Nucleus accumbens (tissue), 56 donors: Measurements from ENCODE around the gene PRKAR1B.

Experiments used
- DNase-seq, 56 donors: peaks; one replicate each; lab custom pipeline; 2025; lab: John Stamatoyannopoulos, UW

The PRKAR1B gene

DNA sequence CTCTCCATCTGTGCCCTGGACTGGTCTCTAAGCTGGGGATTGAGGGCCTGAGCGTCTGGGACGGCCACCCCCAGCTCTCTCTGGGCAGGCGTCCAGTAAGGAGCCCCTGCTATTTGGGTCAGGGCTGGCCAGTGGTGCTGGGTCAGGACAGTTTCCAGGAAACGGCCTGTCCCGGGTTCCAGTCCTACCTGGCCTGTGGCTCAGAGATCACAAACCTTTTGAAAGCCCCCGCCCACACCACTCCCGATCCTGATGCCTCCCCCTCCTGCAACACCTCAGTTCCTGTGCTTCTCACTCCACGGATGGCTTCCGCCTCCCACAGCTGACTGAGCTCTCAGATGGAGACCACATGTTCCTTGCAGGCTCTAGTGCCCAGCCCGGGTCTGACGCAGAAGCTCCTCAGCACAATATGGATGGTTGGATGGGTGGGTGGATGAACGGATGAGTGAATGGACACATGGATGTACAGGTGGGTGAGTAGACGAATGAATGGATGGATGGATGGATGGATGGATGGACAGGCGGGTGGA lies 115.7 kb downstream of the PRKAR1B start:
- no peak for DNase-seq

DNA sequence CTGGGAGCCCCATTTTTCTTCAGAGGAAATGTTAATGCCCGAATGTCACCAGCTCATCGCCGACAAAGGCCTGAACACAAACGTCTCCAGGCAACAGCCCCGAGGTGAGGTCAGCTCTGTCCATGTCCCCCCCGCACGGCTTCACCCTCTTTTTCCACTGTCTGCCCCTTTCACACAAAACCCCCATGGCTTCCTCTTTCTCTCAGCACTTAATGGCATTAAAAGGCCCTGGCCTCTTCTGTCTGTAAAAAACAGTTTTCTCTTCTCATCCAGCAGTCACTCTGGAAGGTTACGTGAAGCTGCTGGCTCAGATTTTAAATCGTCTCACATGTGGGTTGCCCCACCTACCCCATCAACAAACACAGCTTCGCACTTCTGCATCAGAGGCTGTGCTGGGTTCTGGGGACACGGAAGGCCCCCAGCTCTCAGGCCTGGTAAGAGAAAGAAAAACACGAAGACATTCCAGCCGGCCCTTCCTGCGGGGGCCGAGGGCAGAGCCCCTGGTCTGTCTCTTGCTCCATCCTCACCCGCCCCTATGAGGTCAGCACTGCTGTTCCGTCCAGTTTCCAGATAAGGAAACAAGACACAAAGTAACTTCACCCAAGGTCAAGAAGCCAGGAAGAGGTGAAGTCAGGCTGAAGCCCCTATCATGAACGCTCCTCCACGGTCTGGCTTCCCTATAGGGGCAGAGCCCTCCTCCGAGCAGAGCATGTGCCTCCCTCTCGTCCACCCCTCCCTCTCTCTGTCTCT lies 116.4 kb downstream of the PRKAR1B start:
- no peak for DNase-seq

DNA sequence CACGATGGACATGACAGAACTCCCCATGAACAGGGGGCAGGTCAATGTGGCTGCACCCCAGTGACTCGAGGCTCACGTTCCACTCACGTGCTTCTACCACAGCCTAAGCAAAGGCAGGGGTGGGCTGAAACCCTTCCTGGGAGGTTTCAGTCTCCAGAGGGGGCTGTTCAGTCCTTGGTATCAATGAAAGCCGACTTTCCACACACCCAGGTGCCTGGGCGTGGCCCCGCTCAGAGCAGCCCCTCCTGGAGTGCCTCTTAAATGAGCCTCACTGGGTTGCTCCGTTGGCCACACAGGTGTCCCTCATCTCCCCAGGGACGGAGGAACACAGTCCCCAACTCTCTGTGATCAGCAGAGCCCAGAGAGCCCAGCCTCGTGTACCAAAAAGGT lies 116.9 kb downstream of the PRKAR1B start:
- DNase-seq = no peak

DNA sequence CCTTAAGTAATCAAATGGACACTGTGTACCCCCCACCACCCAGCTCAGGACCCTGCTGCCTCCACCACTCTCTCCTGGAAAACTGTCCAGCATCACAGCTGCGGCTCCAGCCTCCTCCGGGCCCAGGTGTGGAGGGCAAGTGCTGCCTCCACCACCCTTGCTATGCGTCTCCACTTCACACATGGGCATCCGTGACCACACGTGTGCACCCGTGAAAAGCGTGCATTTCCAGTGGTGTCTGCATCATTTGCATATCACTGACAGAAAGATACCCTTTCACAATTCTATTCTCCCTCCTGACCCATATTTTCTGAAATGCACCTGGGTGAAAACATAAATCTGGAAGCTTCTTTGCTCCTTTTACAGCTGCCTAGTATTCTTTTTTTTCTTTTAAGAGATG lies 117.7 kb downstream of the PRKAR1B start:
- DNase-seq = no peak

DNA sequence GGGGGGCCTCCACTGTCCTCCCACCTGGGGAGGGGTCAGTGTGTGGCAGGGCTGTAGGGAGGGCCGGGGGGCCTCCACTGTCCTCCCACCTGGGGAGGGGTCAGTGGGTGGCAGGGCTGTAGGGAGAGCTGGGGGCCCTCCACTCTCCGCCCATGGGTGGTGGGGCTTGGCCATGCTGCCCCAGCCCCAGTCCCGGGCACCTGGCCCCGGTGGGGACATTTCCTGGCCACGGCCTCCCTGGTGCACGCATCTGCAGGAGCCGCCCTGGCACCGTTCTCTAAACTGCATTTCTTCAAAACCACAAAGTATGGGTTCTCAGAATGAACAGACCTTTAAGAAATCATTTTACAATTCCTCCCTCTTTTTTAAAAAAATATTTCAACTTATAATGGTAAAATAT lies 118.1 kb downstream of the PRKAR1B start:
- no peak for DNase-seq

DNA sequence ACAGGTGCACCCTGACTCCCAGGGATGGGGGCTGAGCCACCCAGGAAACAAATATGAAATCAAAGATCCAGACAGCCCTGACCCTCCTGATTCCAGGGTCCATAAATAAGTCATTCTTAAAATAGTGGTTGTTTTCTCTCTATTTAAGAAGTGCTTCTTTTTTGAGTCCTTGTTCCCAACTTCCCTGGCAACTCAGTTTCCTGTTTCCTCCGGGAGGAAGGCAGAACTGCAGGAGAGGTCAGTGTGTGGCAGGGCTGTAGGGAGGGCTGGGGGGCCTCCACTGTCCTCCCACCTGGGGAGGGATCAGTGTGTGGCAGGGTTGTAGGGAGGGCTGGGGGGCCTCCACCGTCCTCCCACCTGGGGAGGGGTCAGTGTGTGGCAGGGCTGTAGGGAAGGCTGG lies 118.7 kb downstream of the PRKAR1B start:
- DNase-seq = no peak

DNA sequence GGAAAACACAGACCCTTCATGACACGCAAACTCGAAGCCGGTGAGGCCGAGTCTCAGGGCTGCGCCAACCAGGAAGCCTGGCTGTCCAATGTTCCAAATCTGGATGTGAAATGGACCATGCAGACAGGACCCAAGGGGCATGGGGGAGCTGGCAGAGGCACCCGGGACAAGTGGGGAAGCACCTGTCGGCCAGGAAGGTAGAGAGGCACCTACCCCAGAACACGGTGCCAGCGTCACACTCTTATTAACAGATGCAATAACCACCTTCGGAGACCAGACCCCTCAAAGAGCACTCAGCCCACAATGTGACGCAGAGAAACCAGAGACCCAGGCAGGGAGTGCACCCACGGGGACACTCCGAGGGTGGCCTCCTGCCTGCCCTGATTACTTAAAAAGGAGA lies 119.1 kb downstream of the PRKAR1B start:
- no peak for DNase-seq

DNA sequence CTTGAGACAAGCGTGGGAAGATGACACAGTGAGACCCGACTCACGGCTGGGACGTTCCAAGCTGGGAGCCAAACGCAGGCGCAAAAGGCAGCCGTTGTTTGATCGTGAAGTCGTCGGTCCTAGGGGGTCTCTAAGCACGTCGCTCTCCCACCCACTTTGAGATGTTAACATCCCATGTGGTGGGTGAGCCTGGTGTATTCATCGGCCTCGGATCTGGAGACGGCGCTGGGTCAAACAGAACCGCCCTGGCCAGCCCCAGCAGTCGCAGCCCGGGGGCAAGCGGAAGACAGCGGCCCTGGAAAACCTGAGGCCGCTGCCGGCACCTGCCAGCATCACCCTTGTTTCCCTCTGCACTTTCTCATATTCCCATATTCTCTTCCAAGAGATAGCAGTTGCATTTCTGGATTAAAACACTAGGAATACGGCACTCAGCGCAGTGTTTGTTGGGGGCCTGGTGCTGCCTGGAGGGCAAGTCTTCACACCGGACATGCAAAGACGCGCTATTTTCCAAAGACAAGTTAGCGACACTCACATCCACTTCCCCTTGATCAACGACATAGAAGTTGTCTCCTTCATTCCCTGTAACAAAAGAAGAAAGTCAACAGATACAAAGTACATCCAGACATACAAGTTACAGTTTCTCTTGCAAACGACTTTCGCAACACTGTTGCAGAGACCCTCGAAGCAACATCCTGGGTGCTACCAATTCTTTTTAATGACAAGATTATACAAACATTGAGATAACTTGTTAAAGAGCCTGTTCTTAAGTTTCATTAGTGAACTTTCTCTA lies 121.2 kb downstream of the PRKAR1B start:
- no peak for DNase-seq

DNA sequence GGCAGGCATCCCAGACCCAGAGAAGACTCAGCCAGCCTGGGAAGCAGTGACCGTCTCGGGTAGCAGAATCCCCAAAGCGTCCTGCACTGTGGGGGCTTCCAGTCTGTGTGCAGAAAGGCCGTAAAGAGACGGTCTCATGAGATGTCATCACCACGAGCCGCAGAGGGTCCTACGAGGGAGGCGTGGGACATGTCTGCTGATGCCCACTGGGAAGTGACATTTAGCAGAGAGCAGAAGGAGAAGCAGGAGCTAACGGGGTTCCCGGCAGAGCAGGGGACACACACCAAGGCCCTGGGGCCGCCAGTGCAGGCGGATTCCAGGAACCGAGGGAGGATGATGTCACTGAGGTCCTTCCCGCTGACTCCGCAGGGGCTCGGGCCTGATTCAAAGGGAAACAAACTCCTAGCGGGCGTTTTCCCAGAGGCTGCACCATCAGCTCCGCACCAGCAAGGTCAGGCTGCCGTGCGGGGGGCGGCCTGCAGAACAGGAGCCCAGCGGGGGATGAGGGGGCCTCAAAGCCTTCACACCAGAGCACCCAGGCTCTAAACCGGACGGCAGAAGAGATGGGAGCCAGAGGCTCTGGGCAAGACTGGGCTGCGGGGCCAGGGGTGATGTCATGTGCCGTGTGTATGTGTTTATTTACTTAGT lies 122.1 kb downstream of the PRKAR1B start:
- DNase-seq = no peak

DNA sequence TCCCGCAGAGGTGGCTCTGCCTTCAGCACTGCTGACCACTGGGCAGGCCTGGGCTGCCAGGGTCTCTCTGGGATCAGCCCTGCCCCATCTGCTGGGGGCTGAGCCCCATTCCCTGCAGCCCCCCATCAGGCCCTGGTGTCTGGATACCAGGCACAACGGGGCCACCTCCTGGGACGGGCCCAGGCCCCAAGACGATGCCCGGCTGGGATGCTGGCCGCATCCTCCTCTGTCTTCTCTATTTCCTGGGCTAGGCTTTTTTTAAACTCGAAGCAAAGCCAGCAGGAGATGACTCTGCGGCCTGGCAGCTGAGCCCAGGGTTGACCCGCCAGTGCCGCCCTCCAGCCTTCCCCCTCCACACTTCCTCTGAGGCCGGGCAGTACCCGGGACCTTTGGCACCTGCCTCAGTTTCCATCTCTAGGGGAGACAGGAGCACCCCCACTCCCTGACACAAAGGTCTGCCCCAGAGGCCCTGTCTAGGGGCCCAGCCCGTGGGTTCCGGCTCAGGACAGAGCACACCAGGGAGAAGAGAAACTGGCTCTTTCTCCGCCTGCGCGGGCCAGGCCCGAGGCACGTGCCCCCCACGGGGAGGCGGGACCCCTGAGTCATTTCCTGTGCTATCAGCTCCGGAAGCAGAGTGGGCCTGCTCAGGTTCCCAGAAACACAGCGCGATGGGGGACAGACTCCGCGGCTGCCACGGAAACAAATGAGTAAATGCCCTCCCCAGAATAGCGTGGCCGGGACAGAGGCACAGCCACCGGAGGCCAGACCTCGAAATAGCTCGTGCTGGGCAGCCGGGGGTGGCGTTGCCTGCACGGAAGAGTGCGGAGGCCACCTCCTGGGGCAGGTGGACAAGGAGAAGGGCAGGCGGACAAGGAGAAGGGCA lies 122.8 kb downstream of the PRKAR1B start:
- DNase-seq = peak in 17 of 56 donors; percentile 18 to 58 (median 36)

DNA sequence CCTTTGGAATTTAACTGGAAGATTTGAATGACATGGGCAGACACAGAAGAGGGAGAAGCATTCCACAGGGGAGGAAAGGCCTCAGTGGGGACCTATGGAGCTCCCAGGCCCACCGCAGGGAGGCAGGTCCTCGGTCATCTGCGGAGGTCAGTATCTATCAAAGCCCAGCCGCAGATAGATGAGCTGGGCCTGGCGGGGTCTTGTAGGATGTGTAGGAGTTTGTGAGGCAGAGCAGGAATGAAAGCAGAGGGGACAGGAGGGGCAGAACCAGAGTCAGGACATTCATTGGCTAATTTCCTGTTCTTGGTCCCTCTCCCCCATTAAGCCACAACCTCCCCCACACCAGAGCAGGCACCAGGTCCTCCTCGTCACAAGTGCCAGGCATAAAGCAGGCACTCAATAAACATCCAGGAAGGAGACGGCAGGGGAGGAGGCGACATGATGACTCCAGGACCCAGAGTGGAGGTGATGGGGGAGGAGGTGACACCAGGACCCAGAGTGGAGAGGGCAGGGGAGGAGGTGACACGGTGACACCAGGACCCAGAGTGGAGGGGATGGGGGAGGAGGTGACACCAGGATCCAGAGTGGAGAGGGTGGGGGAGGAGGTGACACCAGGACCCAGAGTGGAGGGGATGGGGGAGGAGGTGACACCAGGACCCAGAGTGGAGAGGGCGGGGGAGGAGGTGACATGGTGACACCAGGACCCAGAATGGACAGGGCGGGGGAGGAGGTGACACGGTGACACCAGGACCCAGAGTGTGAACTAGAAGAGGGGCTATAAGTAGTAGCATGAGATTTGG lies 123.7 kb downstream of the PRKAR1B start:
- DNase-seq = no peak

DNA sequence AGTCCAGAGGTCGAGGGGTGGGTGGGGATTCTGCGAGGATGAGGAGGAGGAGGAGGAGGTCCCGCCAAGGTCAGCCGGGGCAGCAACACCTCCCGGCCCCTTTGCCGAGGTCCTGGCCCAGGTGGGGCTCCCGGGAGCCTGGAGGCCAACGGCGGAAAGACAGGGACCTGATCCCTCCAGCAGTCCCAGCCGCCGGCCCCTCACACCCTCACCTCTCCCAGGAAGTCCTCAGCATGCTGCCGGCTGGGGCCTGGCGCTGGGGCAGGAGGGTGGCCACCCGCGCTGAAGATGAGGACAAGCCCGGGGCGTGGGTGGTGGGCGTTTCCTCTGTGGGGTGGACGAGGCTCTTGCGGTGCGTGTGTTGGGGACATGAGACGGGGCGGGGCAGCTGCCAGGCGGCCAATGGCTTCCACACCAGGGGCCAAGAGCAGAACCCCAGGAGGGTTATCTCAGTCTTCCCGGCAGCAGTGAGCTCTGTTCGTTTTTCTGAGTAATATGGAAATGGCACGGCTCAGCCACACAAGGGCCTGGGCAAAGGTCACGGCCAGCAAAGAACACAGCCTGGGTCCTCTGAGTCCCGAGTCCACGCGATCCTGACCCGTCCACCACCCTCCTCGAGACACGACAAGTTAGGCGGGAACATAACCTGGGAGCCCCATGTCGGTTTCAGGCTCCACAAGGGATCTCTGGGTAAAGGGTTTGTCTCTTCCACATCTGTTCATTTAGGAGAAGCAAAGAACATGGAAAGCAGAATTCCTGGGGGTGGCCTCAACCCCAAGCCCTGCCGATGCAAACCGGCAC lies 124.5 kb downstream of the PRKAR1B start:
- DNase-seq = no peak

DNA sequence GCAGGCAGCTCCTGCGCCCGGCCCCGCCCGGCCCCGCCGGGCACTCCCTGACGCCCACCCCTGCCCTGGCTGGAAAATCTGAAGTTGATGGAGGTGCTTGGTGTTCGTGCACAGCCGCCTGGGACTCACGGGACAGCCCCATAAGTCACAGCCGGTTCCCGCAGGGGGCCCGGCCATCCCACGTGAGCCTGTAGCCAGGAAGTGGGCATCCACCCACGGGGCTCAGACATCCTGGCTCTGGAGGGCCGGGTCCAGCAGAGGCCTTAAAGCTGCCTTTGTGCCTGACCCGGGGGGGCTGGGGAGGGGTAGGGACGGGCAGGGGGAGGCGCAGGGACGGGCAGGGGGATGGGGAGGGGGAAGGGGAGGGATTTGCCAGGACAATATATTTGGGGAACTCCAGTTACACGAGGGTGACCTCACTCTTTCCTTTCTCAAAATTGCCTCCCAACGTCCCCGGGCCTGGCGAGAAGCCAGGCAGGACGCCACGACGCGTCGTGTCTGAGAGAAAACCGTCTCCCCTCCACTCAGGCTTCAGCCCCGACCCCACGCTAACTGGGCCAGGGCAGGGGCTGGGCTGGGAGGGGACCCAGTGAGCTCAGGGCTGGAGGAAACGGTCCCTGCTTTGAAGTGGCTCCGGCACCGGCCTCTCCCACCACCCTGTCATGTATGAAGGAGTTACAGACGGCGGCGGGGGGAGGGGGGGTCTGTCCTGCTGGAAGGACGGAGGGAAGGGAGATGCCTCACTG lies 125.3 kb downstream of the PRKAR1B start:
- peak in 7 of 56 donors; percentile 17 to 45 (median 27) for DNase-seq

DNA sequence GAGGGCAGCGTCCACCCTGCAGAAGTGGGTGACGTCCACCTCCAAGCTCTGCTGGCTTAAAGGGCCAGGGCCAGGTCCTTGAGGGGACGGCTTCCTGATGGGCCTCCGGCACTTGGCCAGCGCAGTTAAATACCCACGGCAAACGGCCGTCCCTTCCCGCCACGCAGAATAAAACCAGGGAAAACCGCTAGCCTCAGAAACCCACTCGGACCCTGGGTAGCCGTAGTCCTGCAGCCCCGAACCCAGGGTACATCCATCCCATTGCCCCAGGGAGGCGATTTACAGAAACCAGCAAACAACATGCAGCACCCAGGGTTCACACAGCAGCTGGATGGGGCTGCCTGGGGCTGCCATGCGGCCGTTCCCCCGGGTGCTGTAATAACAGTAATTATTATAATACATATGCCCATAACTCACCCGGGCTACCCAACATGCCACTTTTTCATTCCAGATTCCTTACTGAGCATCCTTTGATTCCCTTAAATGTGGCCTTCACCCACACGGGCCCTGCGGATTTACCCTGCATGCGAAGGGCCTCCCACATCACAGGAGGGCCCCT lies 126.0 kb downstream of the PRKAR1B start:
- DNase-seq = no peak

DNA sequence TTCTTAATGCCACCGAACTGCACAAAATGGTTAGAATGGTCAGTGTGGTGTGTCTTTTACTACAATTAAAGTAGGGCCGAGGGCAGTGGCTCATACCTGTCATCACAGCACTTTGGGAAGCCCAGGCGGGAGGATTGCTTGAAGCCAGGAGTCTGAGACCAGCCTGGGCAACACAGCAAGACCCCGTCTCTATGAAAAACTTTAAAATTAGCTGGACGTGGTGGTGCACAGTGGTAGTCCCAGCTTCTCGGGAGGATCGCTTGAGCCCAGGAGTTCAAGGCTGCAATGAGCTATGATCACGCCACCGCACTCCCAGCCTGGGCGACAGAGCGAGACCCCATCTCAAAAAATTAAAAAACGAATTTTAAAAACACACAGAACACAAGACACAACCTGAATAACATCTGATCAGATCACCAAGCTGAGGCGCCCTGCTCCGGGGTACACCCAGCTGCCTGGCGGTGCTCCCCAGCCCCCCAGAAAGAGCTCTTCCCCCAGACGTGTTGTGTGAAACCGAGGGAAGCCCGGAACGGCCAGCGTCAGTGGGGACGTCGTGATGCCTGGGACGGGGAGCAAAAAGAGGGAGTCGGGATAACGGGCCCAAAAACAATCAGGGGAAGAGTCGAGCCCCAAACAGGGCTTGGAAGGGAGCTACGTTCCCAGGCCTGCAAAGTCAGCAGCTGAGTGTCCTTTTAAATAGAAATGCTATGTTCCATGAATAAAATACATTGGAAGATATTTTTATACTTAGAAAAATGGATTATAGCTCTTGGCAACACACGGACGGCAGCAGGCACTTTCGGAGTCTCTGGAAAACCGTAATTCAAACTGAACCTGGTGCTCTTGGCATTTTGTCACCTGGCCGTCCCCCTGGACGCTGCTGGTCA lies 126.7 kb downstream of the PRKAR1B start:
- no peak for DNase-seq

DNA sequence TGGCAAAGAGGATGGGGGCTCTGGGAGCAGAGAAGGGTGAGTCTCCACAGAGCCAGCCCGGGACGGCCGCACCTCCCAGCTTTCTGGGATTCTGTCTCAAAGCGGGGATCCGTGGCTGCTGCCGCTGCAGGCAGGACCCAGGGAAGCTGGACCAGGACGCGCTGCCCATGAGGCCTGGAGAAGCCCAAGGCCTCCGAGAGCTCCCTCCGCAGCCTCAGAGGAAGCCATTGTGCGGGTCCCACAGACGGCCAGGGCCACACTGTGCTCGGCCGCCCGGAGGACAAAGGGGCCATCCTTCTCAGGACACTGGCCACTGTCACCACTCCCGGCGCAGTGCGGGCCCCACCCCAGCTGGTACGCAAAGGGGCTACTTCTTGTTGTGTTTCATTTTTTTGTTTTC lies 128.2 kb downstream of the PRKAR1B start:
- peak in 29 of 56 donors; percentile 7 to 70 (median 33) for DNase-seq
